BE2C (cell line): ENCODE data around the gene FAM117B.
"Not testable (repeated sequence)": the region's sequence is repeated elsewhere in the genome, so short reads cannot be mapped to it uniquely, and the experiment has no call there.

Experiments used
- DNase-seq: peaks from one replicate; pipeline ENCODE4 v3.0.0-alpha.2; 2020
- H3K27me3 ChIP-seq: fragments of 250-450 bp; sonication (Bioruptor Pico); 2 replicates; pipeline ENCODE4 v1.5.1; 2020; ENCODE audit warnings: mild to moderate bottlenecking
- H3K36me3 ChIP-seq: fragments of 250-450 bp; sonication (Bioruptor Pico); 2 replicates; pipeline ENCODE4 v1.5.1; 2020; ENCODE audit warnings: mild to moderate bottlenecking
- H3K4me1 ChIP-seq: fragments of 250-450 bp; sonication (Bioruptor Pico); 2 replicates; pipeline ENCODE4 v1.5.1; 2020
- H3K4me3 ChIP-seq: 2 replicates; pipeline ENCODE4 v1.5.1; 2011; ENCODE audit warnings: low read depth, low read length
- H3K9me3 ChIP-seq: fragments of 250-450 bp; sonication (Bioruptor Pico); 2 replicates; pipeline ENCODE4 v1.5.1; 2020
- TF ChIP-seq, protein P1 (sequence below): IDR thresholded peaks from 2 replicates; pipeline ENCODE4 v1.5.1; 2012; ENCODE audit warnings: mild to moderate bottlenecking, low read depth, low read length

Gene FAM117B

DNA sequence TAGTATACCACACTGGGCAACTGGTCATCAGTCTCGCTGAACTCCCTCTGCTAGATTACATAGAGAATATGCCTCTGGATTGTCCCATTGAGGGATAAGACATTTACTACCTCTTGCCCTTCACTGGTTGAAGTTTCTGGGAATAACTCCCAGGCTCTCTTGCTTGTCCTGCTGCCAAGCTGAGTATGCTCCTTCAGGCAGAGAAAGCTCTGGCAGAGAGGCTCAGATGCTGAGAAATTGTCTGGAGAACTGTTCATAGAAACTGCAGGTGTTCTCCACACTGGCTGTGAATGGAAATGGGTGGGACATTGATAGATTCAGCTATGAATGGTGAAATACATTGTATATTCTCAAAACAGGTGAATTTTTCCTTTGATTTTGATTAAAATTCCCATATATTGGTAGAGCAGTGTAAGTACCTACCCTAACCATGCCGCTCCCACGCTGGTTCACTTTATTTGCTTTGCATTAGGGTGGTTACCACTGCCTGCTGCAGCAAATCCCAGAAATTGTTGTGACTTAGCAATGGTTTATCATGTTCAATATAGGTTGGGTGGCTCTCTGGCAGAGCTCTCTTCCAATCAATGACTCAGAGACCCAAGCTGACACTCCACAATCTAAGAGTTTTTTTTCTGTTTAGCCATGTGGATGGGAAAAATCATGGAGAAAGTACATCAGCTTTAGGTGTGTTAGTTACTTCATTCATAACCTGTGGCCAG, 36.7 kb downstream of the FAM117B start:
- no peaks in the 10 kb centered on the region for H3K27me3 ChIP-seq
- no peak overlapping the region for H3K4me3 ChIP-seq
- no peaks in the 10 kb centered on the region for H3K36me3 ChIP-seq
- TF ChIP-seq, protein P1, sequence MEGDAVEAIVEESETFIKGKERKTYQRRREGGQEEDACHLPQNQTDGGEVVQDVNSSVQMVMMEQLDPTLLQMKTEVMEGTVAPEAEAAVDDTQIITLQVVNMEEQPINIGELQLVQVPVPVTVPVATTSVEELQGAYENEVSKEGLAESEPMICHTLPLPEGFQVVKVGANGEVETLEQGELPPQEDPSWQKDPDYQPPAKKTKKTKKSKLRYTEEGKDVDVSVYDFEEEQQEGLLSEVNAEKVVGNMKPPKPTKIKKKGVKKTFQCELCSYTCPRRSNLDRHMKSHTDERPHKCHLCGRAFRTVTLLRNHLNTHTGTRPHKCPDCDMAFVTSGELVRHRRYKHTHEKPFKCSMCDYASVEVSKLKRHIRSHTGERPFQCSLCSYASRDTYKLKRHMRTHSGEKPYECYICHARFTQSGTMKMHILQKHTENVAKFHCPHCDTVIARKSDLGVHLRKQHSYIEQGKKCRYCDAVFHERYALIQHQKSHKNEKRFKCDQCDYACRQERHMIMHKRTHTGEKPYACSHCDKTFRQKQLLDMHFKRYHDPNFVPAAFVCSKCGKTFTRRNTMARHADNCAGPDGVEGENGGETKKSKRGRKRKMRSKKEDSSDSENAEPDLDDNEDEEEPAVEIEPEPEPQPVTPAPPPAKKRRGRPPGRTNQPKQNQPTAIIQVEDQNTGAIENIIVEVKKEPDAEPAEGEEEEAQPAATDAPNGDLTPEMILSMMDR = no peak
- no peaks in the 10 kb centered on the region for H3K4me1 ChIP-seq
- DNase-seq = no peak
- no peaks in the 10 kb centered on the region for H3K9me3 ChIP-seq

DNA sequence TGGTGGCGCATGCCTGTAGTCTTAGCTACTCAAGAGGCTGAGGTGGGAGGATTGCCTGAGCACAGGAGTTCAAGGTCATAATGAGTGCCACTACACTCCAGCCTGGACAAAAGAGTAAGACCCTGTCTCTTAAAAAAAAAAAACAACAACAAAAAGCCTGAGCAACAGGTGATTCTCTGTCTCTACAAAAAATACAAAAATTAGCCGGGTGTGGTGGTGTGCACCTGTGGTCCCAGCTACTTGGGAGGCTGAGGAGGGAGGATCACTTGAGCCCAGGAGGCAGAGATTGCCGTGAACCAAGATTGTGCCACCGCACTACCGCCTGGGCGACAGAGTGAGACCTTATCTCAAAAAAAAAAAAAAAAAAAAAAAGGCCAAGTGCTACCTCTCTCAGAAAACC, 40.3 kb downstream of the FAM117B start:
- H3K9me3 ChIP-seq, DNase-seq, H3K4me1 ChIP-seq, H3K27me3 ChIP-seq, H3K36me3 ChIP-seq, H3K4me3 ChIP-seq: not testable (repeated sequence)

DNA sequence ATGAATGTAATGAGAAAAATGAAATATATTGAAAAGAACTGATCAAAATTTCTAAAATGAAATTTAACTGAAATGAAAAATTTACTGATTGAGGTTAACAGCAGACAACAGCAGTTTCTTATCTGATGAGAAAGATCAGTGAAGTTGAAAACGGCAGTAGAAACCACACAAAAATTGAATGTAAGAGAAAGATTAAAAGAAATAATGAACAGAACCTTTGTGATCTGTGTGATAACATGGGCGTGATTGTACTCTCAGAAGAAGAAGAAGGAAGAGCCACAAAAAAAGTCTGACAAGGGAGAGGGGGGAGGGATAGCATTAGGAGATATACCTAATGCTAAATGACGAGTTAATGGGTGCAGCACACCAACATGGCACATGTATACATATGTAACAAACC, 45.2 kb downstream of the FAM117B start:
- Histone ChIP-seq H3K9me3 (no peaks in the 10 kb centered on the region), H3K4me1 (no peaks in the 10 kb centered on the region), H3K36me3 (no peaks in the 10 kb centered on the region), H3K4me3 (no peak overlapping the region), H3K27me3 (no peaks in the 10 kb centered on the region)
- DNase-seq = no peak
- TF ChIP-seq, protein P1 = no peak

DNA sequence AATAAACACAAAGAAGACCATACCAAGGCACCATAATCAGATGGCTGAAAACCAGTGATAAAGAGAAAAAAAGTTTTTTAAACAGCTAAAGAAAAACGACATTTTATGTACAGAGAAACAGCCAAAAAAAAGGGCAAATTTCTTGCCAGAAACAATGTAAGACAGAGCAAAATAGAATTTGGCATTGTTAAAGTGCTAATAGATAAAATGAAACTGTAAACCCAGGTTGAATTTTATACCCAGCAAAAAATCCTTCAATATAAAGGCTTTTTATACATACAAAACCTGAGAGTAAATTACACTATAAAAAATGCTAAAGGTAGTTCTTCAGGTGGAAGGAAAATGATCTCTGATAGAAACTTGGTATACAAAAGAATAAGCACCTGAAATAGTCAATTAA, 45.7 kb downstream of the FAM117B start:
- Histone ChIP-seq H3K36me3 (no peaks in the 10 kb centered on the region), H3K4me3 (no peak overlapping the region), H3K27me3 (no peaks in the 10 kb centered on the region), H3K9me3 (no peaks in the 10 kb centered on the region), H3K4me1 (no peaks in the 10 kb centered on the region)
- TF ChIP-seq, protein P1 = no peak
- DNase-seq = no peak

DNA sequence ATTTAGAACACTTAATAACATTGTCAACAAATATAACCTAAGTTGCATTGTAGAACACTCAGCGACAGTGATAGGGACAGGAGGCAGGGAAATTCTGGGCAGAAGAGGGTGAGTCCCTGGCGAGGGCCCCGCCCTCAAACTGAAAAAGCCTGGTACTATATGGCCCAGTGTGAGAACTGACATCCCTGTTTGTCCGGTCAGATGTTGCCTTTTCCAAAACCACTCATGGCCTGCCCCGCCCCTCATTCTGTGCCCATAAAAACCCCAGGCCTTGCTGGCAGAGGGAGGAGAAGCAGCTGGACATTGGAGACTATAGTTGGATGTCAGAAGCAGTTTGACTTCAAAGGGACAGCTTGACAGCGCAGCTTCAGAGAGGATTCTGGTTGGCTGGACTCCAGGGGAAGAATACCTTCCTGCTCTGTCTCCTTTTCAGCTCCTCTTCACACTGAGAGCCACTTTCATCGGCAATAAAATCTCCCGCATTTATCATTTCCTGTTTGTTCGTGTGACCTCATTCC, 47.0 kb downstream of the FAM117B start:
- H3K4me1 ChIP-seq = no peaks in the 10 kb centered on the region
- TF ChIP-seq, protein P1 = no peak
- H3K36me3 ChIP-seq = no peaks in the 10 kb centered on the region
- H3K9me3 ChIP-seq = no peaks in the 10 kb centered on the region
- H3K4me3 ChIP-seq = no peak overlapping the region
- no peaks in the 10 kb centered on the region for H3K27me3 ChIP-seq
- no peak for DNase-seq

DNA sequence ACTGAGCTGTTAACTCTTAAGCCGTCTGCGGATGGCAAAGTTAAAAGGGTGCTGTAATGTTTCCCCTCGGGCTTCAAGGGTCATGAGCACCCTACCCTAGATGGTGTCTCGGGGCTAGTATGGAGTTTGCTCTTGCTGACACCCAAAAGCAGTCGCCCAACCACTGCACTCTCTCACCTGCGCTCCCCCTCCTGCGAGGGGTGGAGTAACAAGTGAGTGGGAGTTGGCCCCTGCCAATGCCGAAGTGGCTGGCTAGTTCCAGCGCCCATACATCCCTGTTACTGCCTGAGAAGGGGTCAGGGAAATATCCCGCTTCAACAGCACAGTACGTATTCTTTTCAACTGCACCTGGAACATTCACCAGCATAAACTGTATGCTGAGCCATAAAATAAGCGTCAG, 47.5 kb downstream of the FAM117B start:
- no peaks in the 10 kb centered on the region for H3K27me3 ChIP-seq
- H3K4me3 ChIP-seq = no peak overlapping the region
- no peaks in the 10 kb centered on the region for H3K36me3 ChIP-seq
- H3K4me1 ChIP-seq = no peaks in the 10 kb centered on the region
- TF ChIP-seq, protein P1 = no peak
- DNase-seq = no peak
- H3K9me3 ChIP-seq = no peaks in the 10 kb centered on the region
